BJ (cell line): ENCODE data around the gene SOX11. TPM values are rescaled to one million over a fixed set of nuclear protein-coding genes. Genes with fewer than 3 reads are reported as not detected.

Experiments used
- CTCF ChIA-PET: fragments of 350-600 bp; formaldehyde crosslinking; extraction: SDS; loops from one replicate; lab custom pipeline; 2021; ENCODE audit warnings: antibody characterized with exemption, inconsistent platforms; lab: Yijun Ruan, JAX
- POLR2A ChIA-PET: fragments of 300-600 bp; sonication (Branson Sonifier 250); formaldehyde crosslinking; extraction: SDS; loops from one replicate; lab custom pipeline; 2021; ENCODE audit warnings: antibody characterized with exemption; lab: Charles Lee
- DNase-seq: peaks from one replicate; pipeline ENCODE4 v3.0.0-alpha.2; 2011; ENCODE audit warnings: low read depth
- H3K27me3 ChIP-seq: 2 replicates; pipeline ENCODE4 v1.6.0; 2011; ENCODE audit warnings: low read length; ENCODE audit not compliant: control insufficient read depth, insufficient read depth
- H3K36me3 ChIP-seq: 2 replicates; pipeline ENCODE4 v1.5.1; 2011; ENCODE audit warnings: low read length; ENCODE audit not compliant: control insufficient read depth, insufficient read depth
- H3K4me3 ChIP-seq: 2 replicates; pipeline ENCODE4 v1.5.1; 2011; ENCODE audit warnings: low read depth, mild to moderate bottlenecking, control low read depth, low read length
- CTCF ChIP-seq: IDR thresholded peaks from 2 replicates; pipeline ENCODE4 v1.5.1; 2011; ENCODE audit warnings: low read depth, mild to moderate bottlenecking, control low read depth, inconsistent platforms, low read length, moderate library complexity; ENCODE audit not compliant: insufficient read depth
- polyA plus RNA-seq: library from polyadenylated mRNA; depleted of rRNA; stranded (reverse); fragments of >200 nt; gene quantifications from 2 replicates; pipeline ENCODE4 v1.2.3, GENCODE V29; 2011

SOX11 gene
- polyA plus RNA-seq, 1 experiment = 0.40 TPM

GRCh38 chr2:5722236-5722635 is 30.1 kb downstream of the SOX11 start:
- H3K4me3 ChIP-seq = no peak overlapping the region
- H3K36me3 ChIP-seq = no peaks in the 10 kb centered on the region
- ChIA-PET POLR2A (no interaction called here), CTCF (no interaction called here)
- no peak for TF ChIP-seq CTCF
- no peak for DNase-seq
- no peaks in the 10 kb centered on the region for H3K27me3 ChIP-seq

GRCh38 chr2:5723791-5724735 is 31.9 kb downstream of the SOX11 start:
- Histone ChIP-seq H3K4me3 (no peak overlapping the region), H3K36me3 (no peaks in the 10 kb centered on the region), H3K27me3 (no peaks in the 10 kb centered on the region)
- no peak for DNase-seq
- no peak for TF ChIP-seq CTCF
- ChIA-PET POLR2A (no interaction called here), CTCF (interaction anchor here (0.6 to 0.8 kb wide), 2 partner anchors 20 to 902 kb away, joined by 3 read pairs; no protein-coding TSS in a partner anchor)

- ChIA-PET CTCF (interaction anchor here (0.6 kb wide), 1 partner anchor 31 kb away, joined by 4 read pairs; no protein-coding TSS in a partner anchor), POLR2A (no interaction called here)
- no peak for DNase-seq
- no peak for TF ChIP-seq CTCF
- no peak overlapping the region for H3K4me3 ChIP-seq
- no peaks in the 10 kb centered on the region for H3K27me3 ChIP-seq
- no peaks in the 10 kb centered on the region for H3K36me3 ChIP-seq
These were observed 32.9 kb downstream of the SOX11 start for GRCh38 chr2:5725072-5725471.

GRCh38 chr2:5725794-5726463 is 33.7 kb downstream of the SOX11 start:
- ChIA-PET POLR2A (no interaction called here), CTCF (interaction anchor here (1.1 kb wide), 1 partner anchor 11 kb away, joined by 3 read pairs; no protein-coding TSS in a partner anchor)
- H3K4me3 ChIP-seq = peak overlapping the region; percentile 9; the same call in 1 of the 2 replicates
- H3K36me3 ChIP-seq = no peaks in the 10 kb centered on the region
- no peak for DNase-seq
- H3K27me3 ChIP-seq = no peaks in the 10 kb centered on the region
- TF ChIP-seq CTCF = no peak

- no peak overlapping the region for H3K4me3 ChIP-seq
- CTCF ChIA-PET = no interaction called here
- TF ChIP-seq CTCF = no peak
- no peak for DNase-seq
- POLR2A ChIA-PET = no interaction called here
- H3K36me3 ChIP-seq = no peaks in the 10 kb centered on the region
- no peaks in the 10 kb centered on the region for H3K27me3 ChIP-seq
These were observed 35.1 kb downstream of the SOX11 start for GRCh38 chr2:5727235-5727634.
